SKM-1 treated with dmso at 0.1 percent for 144 hours (cell line): ENCODE data around the gene ZNF577.
"Not testable (repeated sequence)": the region's sequence is repeated elsewhere in the genome, so short reads cannot be mapped to it uniquely, and the experiment has no call there.

ENCODE experiments used
- DNase-seq: peaks from one replicate; lab custom pipeline; 2025; ENCODE audit not compliant: unreplicated experiment; lab: John Stamatoyannopoulos, UW

ZNF577 gene

DNA sequence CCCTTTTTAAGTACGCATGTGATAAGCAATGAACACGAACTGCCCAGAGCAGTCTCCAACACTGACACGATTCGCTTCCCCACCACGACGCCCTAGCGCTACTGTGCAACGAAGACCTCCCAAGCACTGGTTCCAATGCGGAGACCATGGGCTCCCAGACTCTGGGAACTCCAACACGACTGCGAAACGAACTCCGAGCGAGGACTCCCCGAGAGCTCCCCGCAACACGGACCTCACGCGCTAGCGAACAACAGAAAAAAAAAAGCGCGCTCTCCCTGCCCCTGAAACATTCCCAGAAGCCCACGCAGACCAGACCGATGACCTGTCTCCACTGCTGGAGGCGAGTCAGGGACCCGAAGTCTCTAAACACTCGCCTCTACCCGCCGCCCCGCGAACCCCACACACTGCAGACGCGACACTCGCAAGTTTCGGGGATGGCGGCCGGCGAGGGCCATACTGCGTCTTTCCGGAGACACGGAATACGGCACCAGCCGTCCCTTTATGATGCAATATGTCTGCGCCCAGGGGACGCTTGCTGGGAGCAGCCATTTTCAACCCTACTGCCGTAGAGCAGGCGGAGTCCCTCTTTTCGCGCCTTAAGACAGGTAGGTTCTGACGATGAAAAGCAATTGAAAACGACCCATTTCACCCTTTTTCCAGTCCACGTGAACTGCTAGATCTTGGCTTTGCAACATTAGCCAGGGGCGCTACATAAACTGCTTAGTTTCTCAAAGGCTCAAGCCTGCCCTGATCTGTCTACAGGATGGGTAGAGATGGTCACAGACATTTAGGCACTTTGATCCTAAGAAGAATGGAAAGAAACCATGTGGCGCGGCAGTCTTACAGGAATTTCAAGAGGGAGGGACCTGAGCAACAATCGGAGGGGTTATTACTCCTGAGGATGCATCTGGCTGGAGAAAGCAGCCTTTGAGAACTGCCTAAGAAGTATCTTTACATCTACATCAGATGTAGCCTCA is at the start of gene ZNF577:
TSS of gene ZNF577 (minus strand) at position 430 of the 977 bp plus-strand sequence. CDS start 7,569 bp downstream, outside the sequence.
- DNase-seq = peak; percentile 47

DNA sequence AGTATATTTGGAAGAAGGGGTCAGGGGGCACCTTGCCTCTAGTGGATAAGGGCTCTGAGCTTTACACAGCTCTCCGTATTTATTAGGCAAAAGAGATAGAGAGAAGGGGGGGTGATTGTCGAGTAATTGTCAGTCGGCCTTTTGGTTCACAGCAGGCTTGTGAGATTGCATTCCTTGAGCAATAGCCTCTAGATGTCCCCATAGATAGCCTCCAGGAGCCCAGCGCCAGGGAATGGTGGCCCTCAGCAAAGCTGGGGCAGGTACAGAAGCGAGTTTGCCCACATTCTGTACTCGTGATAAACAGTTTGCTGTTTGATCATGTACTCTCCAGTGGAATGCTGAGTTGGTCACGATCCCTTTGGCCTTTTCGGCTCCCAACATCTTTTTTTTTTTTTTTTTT is 44.2 kb upstream of the ZNF577 start:
- DNase-seq = no peak

- no peak for DNase-seq
These were observed 40.1 kb upstream of the ZNF577 start for GRCh38 chr19:51927859-51928258.

DNA sequence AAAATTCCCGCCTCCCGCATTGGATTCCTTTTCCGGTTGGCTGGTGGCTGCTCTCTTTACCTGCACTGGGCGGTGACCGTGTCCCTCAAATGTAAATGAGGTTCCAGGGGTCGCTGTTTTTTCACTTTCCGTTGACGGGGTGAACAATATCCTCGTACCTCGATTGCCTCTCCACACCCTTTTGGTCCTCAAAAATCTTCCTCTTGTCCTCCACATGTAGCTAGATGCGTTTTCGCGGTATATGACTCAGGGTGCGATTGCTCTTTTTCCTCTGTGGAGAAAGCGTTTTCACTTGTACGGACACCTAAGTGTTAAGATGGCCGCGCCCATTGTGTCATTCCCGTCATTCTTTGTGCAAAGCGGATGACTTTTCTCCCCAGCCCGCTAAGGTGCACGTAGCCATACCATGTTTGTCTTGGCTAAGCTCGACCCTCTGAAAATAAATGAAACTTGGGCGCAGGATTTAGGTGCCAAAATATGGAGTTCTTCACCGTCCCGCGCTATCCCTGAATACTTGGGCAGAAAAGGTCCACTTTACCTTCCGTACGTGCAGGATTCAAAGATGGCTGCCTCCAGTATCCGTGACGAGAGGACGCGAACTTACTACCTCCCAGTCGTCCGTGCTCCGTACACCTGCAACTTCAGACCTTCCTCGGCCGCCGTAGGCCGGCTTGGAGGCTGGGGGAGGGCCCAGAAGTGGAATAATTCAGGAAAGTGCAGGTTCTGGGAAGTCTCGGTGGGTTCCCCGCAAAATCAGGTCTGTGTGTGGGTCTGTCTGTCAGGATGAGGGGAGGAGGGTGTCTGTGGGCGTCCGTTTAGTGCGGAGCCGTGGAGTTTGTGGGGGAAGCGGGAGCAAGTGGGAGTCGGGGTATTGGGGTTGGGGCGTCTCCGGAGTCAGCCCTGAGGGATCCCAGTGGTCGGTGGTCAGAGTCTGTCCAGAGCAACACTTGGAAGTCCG is 39.3 kb upstream of the ZNF577 start, which contains the start of gene ZNF613:
TSS of gene ZNF613 (plus strand) at position 689 of the 958 bp plus-strand sequence. CDS start 8,749 bp downstream, outside the sequence.
- peak; percentile 46 for DNase-seq

GRCh38 chr19:51926426-51926783 is 38.7 kb upstream of the ZNF577 start:
- DNase-seq = no peak

DNA sequence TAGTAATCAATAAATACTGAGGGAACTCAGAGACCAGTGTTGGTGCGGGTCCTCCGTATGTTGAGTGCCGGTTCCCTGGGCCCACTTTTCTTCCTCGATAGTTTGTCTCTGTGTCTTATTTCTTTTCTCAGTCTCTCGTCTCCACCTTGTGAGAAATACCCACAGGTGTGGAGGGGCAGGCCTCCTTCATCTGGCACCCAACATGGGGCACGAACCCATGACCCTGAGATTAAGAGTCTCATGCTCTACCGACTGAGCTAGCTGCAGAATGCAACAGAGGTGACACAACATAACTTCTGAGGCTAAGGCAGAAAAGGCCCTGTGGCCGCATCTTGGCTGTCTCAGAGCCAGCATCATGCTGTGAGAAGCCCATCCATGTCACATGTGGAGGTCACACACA is 34.2 kb upstream of the ZNF577 start:
- DNase-seq = no peak

- DNase-seq = no peak
These were observed 31.9 kb upstream of the ZNF577 start for GRCh38 chr19:51919606-51920005.

- DNase-seq = no peak
These were observed 28.4 kb upstream of the ZNF577 start for GRCh38 chr19:51916167-51916566.

DNA sequence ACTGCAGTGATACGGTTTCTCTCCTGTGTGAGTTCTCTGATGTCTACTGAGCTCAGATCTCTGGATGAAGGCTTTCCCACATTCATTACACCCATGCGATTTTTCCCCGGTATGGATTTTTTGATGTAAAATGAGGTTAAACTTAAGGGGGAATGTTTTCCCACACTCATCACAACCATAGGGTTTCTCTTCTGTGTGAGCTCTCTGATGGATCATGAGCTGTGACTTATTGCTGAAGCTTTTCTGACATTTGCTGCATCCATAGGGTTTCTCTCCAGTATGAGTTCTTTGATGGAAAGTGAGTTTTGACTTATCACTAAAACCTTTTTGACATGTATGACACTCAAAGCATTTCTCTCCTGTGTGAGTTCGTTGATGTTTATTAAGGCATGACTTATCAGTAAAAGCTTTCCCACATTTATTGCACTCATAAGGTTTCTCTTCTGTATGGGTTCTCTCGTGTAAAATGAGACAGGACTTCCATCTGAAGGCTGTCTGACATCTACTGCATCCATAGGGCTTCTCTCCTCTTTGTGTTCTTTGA is 27.6 kb upstream of the ZNF577 start:
- no peak for DNase-seq

- not testable (repeated sequence) for DNase-seq
These were observed 20.2 kb upstream of the ZNF577 start for GRCh38 chr19:51907981-51908380.

DNA sequence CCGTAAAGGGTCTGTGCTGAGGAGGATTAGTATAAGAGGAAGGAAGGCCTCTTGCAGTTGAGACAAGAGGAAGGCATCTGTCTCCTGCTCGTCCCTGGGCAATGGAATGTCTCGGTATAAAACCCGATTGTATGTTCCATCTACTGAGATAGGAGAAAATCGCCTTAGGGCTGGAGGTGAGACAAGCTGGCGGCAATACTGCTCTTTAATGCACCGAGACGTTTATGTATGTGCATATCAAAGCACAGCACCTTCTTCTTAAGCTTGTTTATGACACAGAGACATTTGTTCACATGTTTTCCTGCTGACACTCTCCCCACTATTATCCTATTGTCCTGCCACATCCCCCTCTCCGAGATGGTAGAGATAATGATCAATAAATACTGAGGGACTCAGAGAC is 18.4 kb upstream of the ZNF577 start:
- not testable (repeated sequence) for DNase-seq

DNA sequence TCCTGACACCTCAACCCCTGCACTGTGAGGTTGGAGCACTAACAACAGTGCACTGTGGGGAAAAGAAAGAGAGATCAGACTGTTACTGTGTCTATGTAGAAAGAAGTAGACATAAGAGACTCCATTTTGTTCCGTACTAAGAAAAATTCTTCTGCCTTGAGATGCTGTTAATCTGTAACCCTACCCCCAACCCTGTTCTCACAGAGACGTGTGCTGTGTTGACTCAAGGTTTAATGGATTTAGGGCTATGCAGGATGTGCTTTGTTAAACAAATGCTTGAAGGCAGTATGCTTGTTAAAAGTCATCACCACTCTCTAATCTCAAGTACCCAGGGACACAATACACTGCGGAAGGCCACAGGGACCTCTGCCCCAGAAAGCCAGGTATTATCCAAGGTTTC is 17.9 kb upstream of the ZNF577 start:
- DNase-seq = not testable (repeated sequence)

DNA sequence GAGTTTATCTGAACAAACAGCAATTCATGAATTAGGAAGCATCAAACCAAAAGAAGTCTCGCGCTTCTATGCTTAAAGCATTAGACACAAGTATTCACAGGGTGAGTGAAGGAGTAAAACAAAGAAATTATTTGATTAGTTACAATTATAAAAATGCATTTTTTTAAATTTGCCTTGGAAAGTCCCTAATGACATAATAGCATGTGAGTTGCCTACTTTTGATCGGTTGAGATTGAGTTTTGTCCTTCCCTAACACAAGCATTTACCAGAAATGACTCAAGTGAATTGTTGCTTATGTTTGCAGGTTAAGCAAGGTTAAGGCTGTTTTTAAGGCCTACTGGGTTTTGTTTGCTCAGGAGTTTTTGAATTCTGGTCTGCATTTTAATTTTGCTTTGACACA is 17.5 kb upstream of the ZNF577 start:
- DNase-seq = no peak

DNA sequence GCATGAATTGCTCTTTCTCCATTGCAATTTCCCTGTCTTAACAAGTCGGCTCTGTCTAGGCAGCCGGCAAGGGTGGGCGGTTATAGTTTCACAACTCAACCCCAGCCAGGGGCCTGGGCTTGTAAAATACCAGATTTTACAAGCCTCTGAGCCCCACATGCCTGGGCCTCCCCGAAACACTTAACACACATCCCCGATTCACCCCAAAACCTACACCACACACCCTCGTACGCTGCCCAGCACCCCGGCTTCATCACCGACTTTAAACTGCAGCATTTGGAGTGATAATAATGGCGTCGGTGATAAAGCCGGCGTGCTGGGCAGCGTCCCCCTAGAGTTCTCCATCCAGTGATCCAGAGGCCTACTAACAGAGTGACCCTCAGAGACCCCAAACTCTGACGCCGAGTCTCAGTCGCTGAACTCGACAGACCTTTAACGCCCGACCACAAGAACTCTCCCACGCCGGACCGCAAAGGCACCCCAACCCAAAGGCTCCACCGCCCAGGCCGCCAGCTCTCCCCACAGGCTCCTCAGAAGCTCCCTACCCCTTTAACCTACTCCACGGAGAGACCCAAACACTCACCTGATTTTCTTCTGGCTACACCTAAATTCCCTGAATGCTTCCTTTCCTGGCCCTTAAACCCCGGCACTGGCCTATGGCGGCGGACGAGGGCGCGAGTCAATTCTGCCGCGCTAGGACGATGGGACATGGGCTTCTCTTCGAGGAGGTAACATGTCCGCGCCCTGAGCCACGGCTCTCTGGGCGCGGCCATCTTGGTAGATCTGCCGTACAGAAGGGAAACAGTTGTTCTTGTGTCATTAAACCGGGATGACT is 16.8 kb upstream of the ZNF577 start, which contains the start of gene ZNF649:
TSS of gene ZNF649 (minus strand) at position 687 of the 835 bp plus-strand sequence. CDS start 4,910 bp downstream, outside the sequence.
- peak; percentile 34 for DNase-seq

DNA sequence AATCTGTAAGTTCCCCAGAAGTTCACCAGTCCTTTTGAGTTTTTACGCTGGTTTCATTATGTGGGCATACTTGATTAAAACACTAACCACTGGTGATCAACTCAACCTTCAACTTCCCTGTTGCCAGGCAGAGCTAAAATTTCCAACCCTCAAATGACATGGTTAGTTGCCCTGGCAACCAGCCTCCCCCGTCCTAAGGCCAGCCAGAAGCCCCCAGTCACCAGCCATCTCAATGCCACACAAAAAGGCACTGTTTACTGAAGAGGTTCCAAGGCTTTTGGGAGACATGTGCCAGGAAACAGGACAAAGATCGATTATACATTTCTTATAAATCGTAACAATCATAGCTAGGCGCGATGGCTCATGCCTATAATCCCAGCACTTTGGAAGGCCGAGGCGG is 15.4 kb upstream of the ZNF577 start:
- DNase-seq = no peak

DNA sequence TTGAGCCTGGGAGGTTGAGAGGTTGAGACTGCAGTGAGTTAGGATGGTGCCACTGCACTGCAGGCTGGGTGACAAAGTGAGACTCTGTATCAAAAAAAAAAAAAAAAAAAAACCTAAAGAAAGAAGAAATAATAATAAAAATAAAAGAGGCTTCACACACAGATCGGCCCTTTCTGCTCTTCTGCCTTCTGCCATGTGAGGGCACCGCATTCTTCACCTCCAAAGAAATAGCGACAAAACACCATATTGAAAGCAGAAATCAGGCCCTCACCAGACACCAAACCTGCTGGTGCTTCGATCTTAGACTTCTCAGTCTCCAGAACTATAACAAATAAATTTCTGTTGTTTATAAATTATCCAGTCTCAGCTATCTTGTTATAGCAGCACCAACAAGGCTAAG is 14.1 kb upstream of the ZNF577 start:
- DNase-seq = no peak

DNA sequence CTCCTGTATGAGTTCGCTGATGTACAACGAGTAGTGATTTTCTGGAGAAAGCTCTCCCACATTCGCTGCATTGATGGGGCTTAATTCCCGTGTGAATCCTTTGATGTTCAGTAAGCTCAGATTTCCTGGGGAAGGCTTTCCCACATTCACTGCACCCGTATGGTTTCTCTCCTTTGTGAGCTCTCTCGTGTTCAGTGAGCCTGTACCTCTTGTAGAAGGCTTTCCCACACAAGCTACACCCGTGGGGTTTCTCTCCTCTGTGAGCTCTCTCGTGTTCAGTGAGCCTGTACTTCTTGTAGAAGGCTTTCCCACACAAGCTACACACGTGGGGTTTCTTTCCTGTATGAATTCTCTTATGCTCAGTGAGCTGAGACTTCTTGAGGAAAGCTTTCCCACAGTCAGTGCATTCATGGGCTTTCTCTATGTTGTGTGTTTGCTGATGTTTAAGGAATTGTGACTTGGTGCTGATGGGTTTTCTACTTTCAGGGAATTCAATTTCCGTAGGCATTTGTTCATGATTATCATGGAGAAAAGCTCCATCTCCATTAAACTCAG is 3.5 kb upstream of the ZNF577 start:
- no peak for DNase-seq

DNA sequence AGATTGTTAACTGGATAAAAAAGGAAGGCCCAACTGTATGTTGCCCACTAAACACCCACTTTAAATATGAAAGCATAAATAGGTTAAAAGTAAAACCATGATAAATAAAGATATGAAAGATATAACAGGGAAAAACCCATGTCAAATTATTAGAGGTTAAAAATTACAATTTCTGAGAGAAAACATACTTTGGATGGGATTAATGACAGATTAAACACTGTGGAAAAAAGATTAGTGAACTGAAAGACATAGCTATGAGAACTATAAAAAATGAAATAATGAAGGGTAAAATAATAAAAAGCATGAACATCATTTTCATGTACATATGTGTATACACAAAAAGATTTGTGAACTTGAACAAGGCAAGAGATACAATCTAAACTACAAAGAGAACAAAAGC is 2.2 kb upstream of the ZNF577 start:
- DNase-seq = no peak

DNA sequence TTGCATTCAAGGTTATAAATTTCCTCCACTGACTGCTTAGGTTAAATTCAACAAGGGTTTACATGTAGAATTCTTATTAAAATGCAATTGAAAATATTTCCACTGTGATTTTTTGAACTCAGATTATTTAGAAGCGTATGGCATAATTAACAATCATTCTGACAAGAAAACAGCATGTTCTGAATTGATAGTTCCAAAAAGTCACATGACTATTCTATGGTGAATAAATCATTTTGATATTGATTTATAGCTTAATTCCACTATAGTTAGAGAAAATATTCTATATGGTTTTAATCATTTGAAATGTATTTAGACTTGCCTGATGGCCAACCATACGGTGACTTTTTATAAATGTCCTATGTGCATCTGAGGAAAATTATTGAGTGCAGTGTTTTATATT is 3.0 kb downstream of the ZNF577 start:
- DNase-seq = no peak

DNA sequence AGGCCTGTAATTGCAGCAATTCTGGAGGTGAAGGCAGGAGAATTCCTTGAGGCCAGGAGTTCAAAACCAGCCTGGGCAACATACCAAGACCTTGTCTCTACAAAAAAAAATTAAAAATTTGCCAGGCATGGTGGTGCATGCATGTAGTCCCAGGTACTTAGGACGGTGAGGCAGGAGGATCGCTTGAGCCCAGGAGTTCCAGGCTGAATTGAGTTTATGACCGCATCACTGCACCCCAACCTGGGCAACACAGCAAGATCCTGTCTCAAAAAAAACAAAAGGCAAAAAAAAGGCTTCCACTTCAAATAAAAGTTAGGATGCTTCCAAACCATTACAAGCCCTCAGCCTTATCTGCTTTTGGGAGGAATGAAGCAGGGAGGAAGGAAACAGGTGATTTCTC is 5.2 kb downstream of the ZNF577 start:
- no peak for DNase-seq
